ENCODE results near the gene ZNF484. TPM values are rescaled to one million over a fixed set of nuclear protein-coding genes. Genes with fewer than 3 reads are reported as not detected.

ZNF484 gene
- total and polyA plus RNA-seq, 8 donors, result 0.58 to 21.5 (median 1.3) TPM

GRCh38 chr9:92808726-92809451 lies 68.9 kb downstream of the ZNF484 start:
- Histone ChIP-seq H3K4me3 (peak overlapping the region; percentile 28 to 43 (median 30)), H3K27me3 (peaks cover 26 to 100% (median 74%) of the 10 kb centered on the region in 3 donors), H3K36me3 (no peaks in the 10 kb centered on the region), H3K9me3 (no peaks in the 10 kb centered on the region), H3K4me1 (peaks cover 29 to 33% (median 31%) of the 10 kb centered on the region in 4 donors), H3K27ac (no peak overlapping the region)
- TF ChIP-seq CTCF (IDR thresholded peaks at IDR 0.05) (peak in 1 of 7 experiments; percentile 5), POLR2A (IDR thresholded peaks at IDR 0.05) (no peak), POLR2AphosphoS5 (IDR thresholded peaks at IDR 0.05) (peak in 1 of 3 donors; percentile 20), EP300 (IDR thresholded peaks at IDR 0.05) (no peak)
- WGBS, 5 donors, result 0 to 2% (median 2%) methylated on average over 18 to 60 of the region's 60 CpGs
- peak; percentile 70 to 93 for DNase-seq
- intact Hi-C loops (cut with DNase I; ENCODE audit: low total_unique reads), result no loop called here

- no peak for TF ChIP-seq CTCF (IDR thresholded peaks at IDR 0.05)
- no peak for TF ChIP-seq POLR2A (IDR thresholded peaks at IDR 0.05)
- TF ChIP-seq POLR2AphosphoS5 (IDR thresholded peaks at IDR 0.05), result no peak
- no peak for TF ChIP-seq EP300 (IDR thresholded peaks at IDR 0.05)
- H3K4me3 ChIP-seq, result peak overlapping the region; percentile 28 to 43 (median 30)
- WGBS, 5 donors, result 3 to 4% (median 4%) methylated on average over 20 to 76 of the region's 76 CpGs
- no peak overlapping the region for H3K27ac ChIP-seq
- H3K36me3 ChIP-seq, result no peaks in the 10 kb centered on the region
- no peaks in the 10 kb centered on the region for H3K9me3 ChIP-seq
- H3K4me1 ChIP-seq, result peaks cover 29 to 33% (median 31%) of the 10 kb centered on the region in 4 donors
- H3K27me3 ChIP-seq, result peaks cover 26 to 100% (median 75%) of the 10 kb centered on the region in 3 donors
- intact Hi-C loops (cut with DNase I; ENCODE audit: low total_unique reads), result no loop called here
- peak in 1 of 2 donors; percentile 37 for DNase-seq
Observed at GRCh38 chr9:92807757-92808725, 69.8 kb downstream of the ZNF484 start.

- TF ChIP-seq POLR2AphosphoS5 (IDR thresholded peaks at IDR 0.05), result no peak
- no peak for TF ChIP-seq EP300 (IDR thresholded peaks at IDR 0.05)
- no peak for TF ChIP-seq POLR2A (IDR thresholded peaks at IDR 0.05)
- no peak for TF ChIP-seq CTCF (IDR thresholded peaks at IDR 0.05)
- peaks cover 26 to 100% (median 69%) of the 10 kb centered on the region in 3 donors for H3K27me3 ChIP-seq
- H3K36me3 ChIP-seq, result no peaks in the 10 kb centered on the region
- no peak for DNase-seq
- H3K4me3 ChIP-seq, result peak overlapping the region in 1 of 4 donors; percentile 43
- no peaks in the 10 kb centered on the region for H3K9me3 ChIP-seq
- 11 to 16% (median 15%) methylated on average over 21 to 44 of the region's 44 CpGs for WGBS, 5 donors
- H3K27ac ChIP-seq, result no peak overlapping the region
- intact Hi-C loops (cut with DNase I; ENCODE audit: low total_unique reads), result no loop called here
- H3K4me1 ChIP-seq, result peaks cover 29 to 33% (median 31%) of the 10 kb centered on the region in 4 donors
Observed at GRCh38 chr9:92807031-92807756, 70.6 kb downstream of the ZNF484 start.
